Esophagus squamous epithelium (tissue), 5 donors: ENCODE results near the gene MAPRE2. TPM values are rescaled to one million over a fixed set of nuclear protein-coding genes. Genes with fewer than 3 reads are reported as not detected.
"Not testable (repeated sequence)": the region's sequence is repeated elsewhere in the genome, so short reads cannot be mapped to it uniquely, and the experiment has no call there.

Source experiments
- DNase-seq: peaks from one replicate; lab custom pipeline; 2025; lab: John Stamatoyannopoulos, UW
- H3K27ac ChIP-seq, 4 donors: fragments of 200-600 bp; sonication (generic); one replicate each; pipeline ENCODE4 v1.5.1; 2016 to 2019; ENCODE audit warnings: mild to moderate bottlenecking in 1 of 4
- H3K27me3 ChIP-seq, 4 donors: fragments of 200-600 bp; sonication (generic); 1 replicate in 3 of 4; 2 replicates in 1 of 4; pipeline versions ENCODE4 v1.5.1 to v1.6.0; 2017 to 2021; ENCODE audit warnings: antibody characterized with exemption in 1 of 4
- H3K36me3 ChIP-seq, 3 donors: fragments of 200-600 bp; sonication (generic); one replicate each; pipeline ENCODE4 v1.5.1; 2016 to 2019
- H3K4me1 ChIP-seq, 3 donors: fragments of 200-600 bp; sonication (generic); one replicate each; pipeline ENCODE4 v1.5.1; 2017 to 2019
- H3K4me3 ChIP-seq, 4 donors: fragments of 200-600 bp; sonication (generic); 1 replicate in 3 of 4; 2 replicates in 1 of 4; pipeline ENCODE4 v1.5.1; 2016 to 2019; ENCODE audit warnings: mild to moderate bottlenecking in 2 of 4, moderate library complexity in 1 of 4
- H3K9me3 ChIP-seq, 3 donors: fragments of 200-600 bp; sonication (generic); one replicate each; pipeline ENCODE4 v1.5.1; 2016 to 2019
- CTCF ChIP-seq, 6 experiments: fragments of 450-650 bp in 4 of 6; fragments of 200-600 bp in 2 of 6; sonication (generic) in 2 of 6; IDR thresholded peaks; one replicate each; pipeline ENCODE4 v1.5.1; 2016 to 2019; ENCODE audit warnings: antibody characterized with exemption in 6 of 6, mild to moderate bottlenecking in 4 of 6, moderate library complexity in 4 of 6
- POLR2A ChIP-seq, 4 donors: fragments of 450-650 bp; IDR thresholded peaks; one replicate each; pipeline ENCODE4 v1.6.1; 2017; ENCODE audit warnings: antibody characterized with exemption in 4 of 4, mild to moderate bottlenecking in 4 of 4, moderate library complexity in 3 of 4
- WGBS, 2 donors: methylation state at CpG; one replicate each; pipeline ENCODE4 v1.1.5; 2018; 5-methylcytosine and 5-hydroxymethylcytosine counted together
- intact Hi-C: fragments of 100-400 bp; cut with DNase I; formaldehyde crosslinking; loops from one replicate; pipeline ENCODE4 v1.15.0; 2022
- total RNA-seq, 4 donors: library from RNA; depleted of rRNA; stranded (reverse); fragments of >200 nt; gene quantifications; one replicate each; pipeline ENCODE4 v1.1.0, GENCODE V29; 2016
- donor health status: DM: yes; HTN: yes; CAD: no.

The MAPRE2 gene
- total RNA-seq, 4 donors from 2014 or later, result 1.5 to 9.0 (median 5.0) TPM

DNA sequence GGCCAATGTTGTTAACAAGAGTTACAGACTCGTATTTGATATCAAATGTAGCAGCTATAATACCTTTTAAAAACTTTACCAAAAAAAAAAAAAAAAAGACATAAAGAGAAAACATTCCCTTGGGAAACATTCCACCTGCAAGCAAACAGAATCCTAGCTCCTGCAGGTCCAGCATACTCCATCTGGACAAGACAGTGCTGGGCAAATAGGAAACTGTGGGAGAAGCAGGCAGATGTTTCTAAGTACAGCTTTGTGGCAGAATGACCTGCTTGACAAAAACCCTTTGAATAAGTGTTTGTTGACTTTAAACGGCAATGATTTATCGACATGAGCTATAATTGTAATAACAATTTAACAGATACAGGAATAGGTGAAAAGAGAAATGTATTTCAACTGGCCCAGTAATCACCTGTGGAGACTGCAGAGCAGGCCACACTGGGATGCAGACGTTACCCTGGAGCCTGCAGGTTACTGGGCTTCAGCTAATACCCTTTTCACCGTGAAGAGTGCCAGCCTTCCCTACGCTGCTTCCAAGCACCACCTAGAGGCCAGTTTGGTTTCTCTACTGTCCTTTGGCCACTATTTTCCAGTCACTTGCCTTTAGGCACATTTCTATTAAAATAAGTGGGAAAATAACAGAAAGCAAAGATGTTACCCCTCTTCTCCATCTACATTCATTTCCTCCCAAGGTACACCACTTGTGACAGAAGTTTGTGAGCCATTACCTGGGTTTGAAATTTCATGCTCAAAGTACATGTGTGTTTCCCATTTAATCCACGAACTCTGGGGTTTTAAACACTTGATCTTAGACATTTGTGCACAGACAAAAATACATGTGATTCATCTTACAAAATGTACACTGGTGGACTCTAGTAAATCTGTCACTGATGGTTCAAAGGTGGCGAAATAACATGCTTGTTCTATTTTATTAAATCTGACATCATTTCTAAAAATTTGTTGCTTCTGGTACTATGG, 102.7 kb downstream of the MAPRE2 start:
- H3K27ac ChIP-seq, result no peak overlapping the region
- peaks cover 0 to 7% (median 0%) of the 10 kb centered on the region in 3 donors for H3K36me3 ChIP-seq
- intact Hi-C loops, result loop anchor here (5.0 kb wide), 1 partner anchor 137 kb away; no protein-coding TSS in a partner anchor
- 39 to 40% methylated on average over 8 of the region's 8 CpGs for WGBS, 2 donors
- DNase-seq, result no peak
- H3K4me3 ChIP-seq, result no peak overlapping the region
- H3K9me3 ChIP-seq, result no peaks in the 10 kb centered on the region
- TF ChIP-seq CTCF (IDR thresholded peaks at IDR 0.05) (peak; percentile 20 to 70 (median 62)), POLR2A (IDR thresholded peaks at IDR 0.05) (no peak)
- H3K4me1 ChIP-seq, result peaks cover 0 to 5% (median 0%) of the 10 kb centered on the region in 3 donors
- no peaks in the 10 kb centered on the region for H3K27me3 ChIP-seq

DNA sequence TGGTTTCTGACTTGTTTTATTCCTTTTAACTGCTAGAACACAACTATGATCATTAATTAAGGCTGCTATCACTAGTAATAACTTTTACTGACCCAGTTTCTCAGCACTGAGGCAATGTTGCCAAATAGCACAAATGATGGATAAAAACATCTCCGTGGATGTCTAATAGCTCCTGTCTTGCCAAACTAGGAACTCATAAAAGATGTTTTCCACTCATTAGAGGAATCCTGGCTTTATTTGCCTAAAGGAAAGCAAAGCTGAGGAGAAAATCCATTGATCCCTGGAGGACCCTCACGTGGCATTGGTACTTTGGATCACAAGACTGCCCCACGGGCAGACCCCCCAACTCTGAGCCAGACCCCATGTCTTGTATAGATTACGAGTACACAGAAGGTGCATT, 103.5 kb downstream of the MAPRE2 start:
- DNase-seq, result no peak
- intact Hi-C loops, result loop anchor here (5.0 kb wide), 1 partner anchor 137 kb away; no protein-coding TSS in a partner anchor
- no peaks in the 10 kb centered on the region for H3K9me3 ChIP-seq
- H3K27ac ChIP-seq, result no peak overlapping the region
- H3K4me3 ChIP-seq, result no peak overlapping the region
- H3K4me1 ChIP-seq, result peaks cover 0 to 5% (median 0%) of the 10 kb centered on the region in 3 donors
- WGBS, 2 donors, result 50 to 63% methylated on average over 4 of the region's 4 CpGs
- peaks cover 0 to 7% (median 0%) of the 10 kb centered on the region in 3 donors for H3K36me3 ChIP-seq
- no peaks in the 10 kb centered on the region for H3K27me3 ChIP-seq
- TF ChIP-seq CTCF (IDR thresholded peaks at IDR 0.05) (no peak), POLR2A (IDR thresholded peaks at IDR 0.05) (no peak)

DNA sequence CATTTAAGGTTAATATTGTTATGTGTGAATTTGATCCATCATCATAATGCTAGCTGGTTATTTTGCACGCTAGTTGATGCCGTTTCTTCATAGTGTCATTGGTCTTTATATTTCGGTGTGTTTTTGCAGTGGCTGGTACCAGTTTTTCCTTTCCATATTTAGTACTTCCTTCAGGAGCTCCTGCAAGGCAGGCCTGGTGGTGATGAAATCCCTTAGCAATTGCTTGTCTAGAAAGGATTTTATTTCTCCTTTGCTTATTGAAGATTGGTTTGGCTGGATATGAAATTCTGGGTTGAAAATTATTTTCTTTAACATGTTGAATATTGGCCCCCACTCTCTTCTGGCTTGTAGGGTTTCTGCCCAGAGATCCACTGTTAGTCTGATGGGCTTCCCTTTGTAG, 109.0 kb downstream of the MAPRE2 start:
- DNase-seq, H3K27me3 ChIP-seq, H3K27ac ChIP-seq, H3K4me1 ChIP-seq, H3K36me3 ChIP-seq, H3K4me3 ChIP-seq, intact Hi-C loops, H3K9me3 ChIP-seq: not testable (repeated sequence)
- WGBS, 2 donors, result 91 to 94% methylated on average over 3 of the region's 3 CpGs

DNA sequence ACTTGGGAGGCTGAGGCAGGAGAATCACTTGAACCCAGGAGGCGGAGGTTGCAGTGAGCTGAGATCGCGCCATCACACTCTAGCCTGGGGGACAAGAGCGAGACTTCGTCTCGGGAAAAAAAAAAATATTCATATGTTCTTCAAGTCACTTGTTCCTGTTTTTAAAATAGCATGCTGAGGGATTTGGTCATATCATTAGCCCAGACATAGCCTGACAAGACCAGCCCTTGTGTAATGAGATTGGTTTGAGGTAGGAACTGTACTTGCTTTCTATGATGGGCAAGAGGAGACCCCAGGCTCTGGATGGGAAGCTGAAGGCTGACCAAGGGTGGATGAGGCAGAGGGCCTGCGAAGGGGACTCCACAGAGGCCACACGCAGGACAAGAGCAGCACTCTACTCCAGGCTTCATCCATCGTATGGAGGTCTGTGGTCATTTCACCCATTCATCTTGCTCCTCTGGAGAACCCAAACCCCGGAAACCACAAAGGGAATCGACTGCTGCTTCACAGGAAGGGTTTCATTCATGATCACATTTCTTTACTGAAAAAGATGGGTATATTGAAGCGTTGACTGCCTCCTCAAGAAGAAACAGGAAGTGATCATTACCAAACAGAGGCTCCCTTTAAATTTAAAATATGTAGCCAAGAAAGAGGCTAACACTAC, 112.5 kb downstream of the MAPRE2 start:
- Histone ChIP-seq H3K36me3 (no peaks in the 10 kb centered on the region), H3K9me3 (no peaks in the 10 kb centered on the region), H3K4me3 (no peak overlapping the region), H3K27me3 (no peaks in the 10 kb centered on the region), H3K4me1 (peaks cover 0 to 6% (median 0%) of the 10 kb centered on the region in 3 donors), H3K27ac (no peak overlapping the region)
- TF ChIP-seq POLR2A (IDR thresholded peaks at IDR 0.05) (no peak), CTCF (IDR thresholded peaks at IDR 0.05) (no peak)
- no peak for DNase-seq
- intact Hi-C loops, result no loop called here
- WGBS, 2 donors, result 73 to 95% methylated on average over 9 to 11 of the region's 12 CpGs

- Histone ChIP-seq H3K4me1 (peaks cover 0 to 6% (median 0%) of the 10 kb centered on the region in 3 donors), H3K36me3 (no peaks in the 10 kb centered on the region), H3K27ac (no peak overlapping the region), H3K9me3 (no peaks in the 10 kb centered on the region), H3K4me3 (no peak overlapping the region), H3K27me3 (no peaks in the 10 kb centered on the region)
- no peak for DNase-seq
- 20 to 28% methylated on average over 7 to 8 of the region's 8 CpGs for WGBS, 2 donors
- TF ChIP-seq CTCF (IDR thresholded peaks at IDR 0.05) (no peak), POLR2A (IDR thresholded peaks at IDR 0.05) (no peak)
- intact Hi-C loops, result no loop called here
Observed at GRCh38 chr18:35155398-35156117, 114.3 kb downstream of the MAPRE2 start.
